C1 segment of cervical spinal cord (tissue), 14 donors: Measurements from ENCODE around the gene TNS3.

Source experiments
- DNase-seq, 14 donors: peaks; one replicate each; lab custom pipeline; 2025; lab: John Stamatoyannopoulos, UW

The TNS3 gene

GRCh38 chr7:47389171-47389922, 192.6 kb downstream of the TNS3 start:
- no peak for DNase-seq

- no peak for DNase-seq
These were observed 194.4 kb downstream of the TNS3 start for GRCh38 chr7:47387506-47387905.

GRCh38 chr7:47386273-47386835, 195.6 kb downstream of the TNS3 start:
- no peak for DNase-seq

GRCh38 chr7:47385536-47386125, 196.3 kb downstream of the TNS3 start:
- DNase-seq, result no peak

- DNase-seq, result no peak
These were observed 197.0 kb downstream of the TNS3 start for GRCh38 chr7:47384755-47385535.

GRCh38 chr7:47383696-47384445, 198.0 kb downstream of the TNS3 start:
- DNase-seq, result no peak

- DNase-seq, result peak in 1 of 14 donors; percentile 38
These were observed 198.8 kb downstream of the TNS3 start for GRCh38 chr7:47383072-47383471.

GRCh38 chr7:47382200-47382599, 199.7 kb downstream of the TNS3 start:
- DNase-seq, result no peak

- peak in 1 of 14 donors; percentile 11 for DNase-seq
These were observed 200.8 kb downstream of the TNS3 start for GRCh38 chr7:47381134-47381495.

- peak in 1 of 14 donors; percentile 23 for DNase-seq
These were observed 201.4 kb downstream of the TNS3 start for GRCh38 chr7:47380325-47381133.

- DNase-seq, result peak in 7 of 14 donors; percentile 8 to 41 (median 29)
These were observed 202.1 kb downstream of the TNS3 start for GRCh38 chr7:47379629-47380324.

- DNase-seq, result peak in 1 of 14 donors; percentile 66
These were observed 203.0 kb downstream of the TNS3 start for GRCh38 chr7:47378728-47379395.

GRCh38 chr7:47377741-47378140, 204.2 kb downstream of the TNS3 start:
- no peak for DNase-seq

- no peak for DNase-seq
These were observed 204.8 kb downstream of the TNS3 start for GRCh38 chr7:47376991-47377616.

GRCh38 chr7:47375121-47375938, 206.6 kb downstream of the TNS3 start:
- DNase-seq, result no peak

GRCh38 chr7:47374538-47374937, 207.4 kb downstream of the TNS3 start:
- DNase-seq, result no peak

GRCh38 chr7:47373871-47374451, 207.9 kb downstream of the TNS3 start:
- DNase-seq, result no peak
